NB4 (cell line): Measurements from ENCODE around the gene RP9.
A peak's percentile ranks its signal among the peaks of the same experiment; 100 is the strongest.

ENCODE experiments used
- DNase-seq: peaks from one replicate; pipeline ENCODE4 v3.0.0; 2010; ENCODE audit warnings: low read depth
- H3K4me3 ChIP-seq: one replicate; pipeline ENCODE4 v1.5.1; 2011; ENCODE audit warnings: mild to moderate bottlenecking, low read depth, low read length, moderate library complexity
- CTCF ChIP-seq: IDR thresholded peaks from one replicate; pipeline ENCODE4 v1.5.1; 2012; ENCODE audit warnings: low read depth, low read length
- MAX ChIP-seq: IDR thresholded peaks from 2 replicates; pipeline ENCODE4 v1.6.1; 2011; ENCODE audit warnings: low read depth, low read length
- MYC ChIP-seq: IDR thresholded peaks from 2 replicates; pipeline ENCODE4 v1.6.1; 2011; ENCODE audit warnings: low read depth, low read length
- POLR2A ChIP-seq: IDR thresholded peaks from 2 replicates; pipeline ENCODE4 v1.6.1; 2011; ENCODE audit warnings: mild to moderate bottlenecking; ENCODE audit not compliant: insufficient read length; ENCODE audit errors: extremely low read depth

RP9 gene

GRCh38 chr7:33129806-33130153 lies 20.6 kb upstream of the RP9 start:
- peak overlapping the region; percentile 79 for H3K4me3 ChIP-seq
- peak; percentile 16 for DNase-seq
- TF ChIP-seq MAX: no peak

- peak; percentile 99 for DNase-seq
- TF ChIP-seq CTCF (no peak), MYC (peak; percentile 30; the same call in 1 of the 2 replicates), POLR2A (peak; percentile 79), MAX (peak; percentile 71)
These were observed 20.0 kb upstream of the RP9 start, which contains the start of gene BBS9 for GRCh38 chr7:33128990-33129805. BBS9 (plus strand) TSS chr7:33129564; CDS start chr7:33146253, 16,689 bp downstream.

GRCh38 chr7:33128631-33128989 lies 19.4 kb upstream of the RP9 start:
- H3K4me3 ChIP-seq: peak overlapping the region; percentile 79
- no peak for DNase-seq
- no peak for TF ChIP-seq MYC
- no peak for TF ChIP-seq POLR2A
- no peak for TF ChIP-seq CTCF

More at GRCh38 chr7:33128990-33129805, 20.0 kb upstream of the RP9 start, which contains the start of gene BBS9:
- peak within 1 kb of the TSS; percentile 79 for H3K4me3 ChIP-seq

- no peak overlapping the region for H3K4me3 ChIP-seq
- TF ChIP-seq MAX (no peak), CTCF (no peak), MYC (no peak), POLR2A (no peak)
- DNase-seq: no peak
These were observed 17.9 kb upstream of the RP9 start for GRCh38 chr7:33127085-33127484.

- no peak for TF ChIP-seq POLR2A
- TF ChIP-seq MYC: no peak
- no peak for TF ChIP-seq MAX
- no peak for TF ChIP-seq CTCF
- no peak for DNase-seq
- H3K4me3 ChIP-seq: no peak overlapping the region
These were observed 9.2 kb upstream of the RP9 start for GRCh38 chr7:33118383-33118782.

- H3K4me3 ChIP-seq: no peak overlapping the region
These were observed 5.8 kb upstream of the RP9 start for GRCh38 chr7:33114976-33115375.

More at GRCh38 chr7:33114976-33115375, 5.8 kb upstream of the RP9 start:
- DNase-seq: no peak
- TF ChIP-seq MAX (no peak), CTCF (no peak), POLR2A (no peak), MYC (no peak)
